ENCODE results near the gene DTYMK.

- TF ChIP-seq CTCF (IDR thresholded peaks at IDR 0.05) (no peak), POLR2A (IDR thresholded peaks at IDR 0.05) (no peak)
Observed at GRCh38 chr2:241640165-241640795, 46.3 kb downstream of the DTYMK start.

Data from testis (tissue), 2 donors.